ENCODE data around the gene DNAH12. TPM values are rescaled to one million over a fixed set of nuclear protein-coding genes. Genes with fewer than 3 reads are reported as not detected.
A peak's percentile ranks its signal among the peaks of the same experiment; 100 is the strongest.

The DNAH12 gene
- total RNA-seq, 1 experiment from 2014 or later: not detected

- ChIA-PET RAD21 (ENCODE audit: low non-redundant PET in 1 of 2, low total read pairs in 2 of 2, uncharacterized antibody in 2 of 2, unreplicated experiment in 2 of 2) (no interaction called here), CTCF (no interaction called here), POLR2A (no interaction called here)
- no peaks in the 10 kb centered on the region for H3K36me3 ChIP-seq (ENCODE audit: control insufficient read depth in 1 of 2, insufficient read depth in 2 of 2, low read length in 2 of 2)
- H3K4me3 ChIP-seq (replicated peaks in 1 of 2; ENCODE audit: low read depth in 1 of 2, low read length in 2 of 2): no peak overlapping the region
- no peaks in the 10 kb centered on the region for H3K9me2 ChIP-seq (ENCODE audit: insufficient read depth)
- ATAC-seq (peak; percentile 11; the same call in 1 of the 2 replicates), DNase-seq (ENCODE audit: low read depth, low spot score) (peak; percentile 1)
- H3K9me3 ChIP-seq (ENCODE audit: control insufficient read depth in 1 of 2, insufficient read depth in 1 of 2, low read depth in 1 of 2, low read length in 2 of 2): no peaks in the 10 kb centered on the region
- H3K4me2 ChIP-seq (ENCODE audit: low read length): peak overlapping the region; percentile 29
- H3K27me3 ChIP-seq (ENCODE audit: insufficient read depth, low read length): no peaks in the 10 kb centered on the region
- no peak overlapping the region for H3K9ac ChIP-seq (ENCODE audit: low read length)
- H3K27ac ChIP-seq (ENCODE audit: low read depth, low read length): no peak overlapping the region
- intact Hi-C loops (cut with micrococcal nuclease): no loop called here
- H4K20me1 ChIP-seq (ENCODE audit: insufficient read depth): no peaks in the 10 kb centered on the region
- 0 out of 2 replicates have a peak, but pooled peaks have one; percentile 11 for TF ChIP-seq FOSL1 (IDR thresholded peaks at IDR 0.05; ENCODE audit: low read depth)
- no peak for TF ChIP-seq EZH2 (IDR thresholded peaks at IDR 0.05)
- BruUV-seq (replicated peaks): no TSS peak
- H3K79me2 ChIP-seq (ENCODE audit: insufficient read depth, low read length): no peaks in the 10 kb centered on the region
- H3K4me1 ChIP-seq (ENCODE audit: control insufficient read depth in 1 of 2, insufficient read depth in 2 of 2, low read length in 2 of 2): peaks cover 5 to 15% of the 10 kb centered on the region in 2 experiments; a peak in 2 of 4 replicates
- peak overlapping the region; percentile 73 for H2AFZ ChIP-seq (ENCODE audit: low read depth, low read length, poor library complexity, severe bottlenecking)
Observed at GRCh38 chr3:57518276-57518915, 25.7 kb downstream of the DNAH12 start.

GRCh38 chr3:57512166-57512565 is 32.0 kb downstream of the DNAH12 start:
- Histone ChIP-seq H3K9ac (ENCODE audit: low read length) (no peak overlapping the region), H3K27ac (ENCODE audit: low read depth, low read length) (no peak overlapping the region), H3K4me3 (replicated peaks in 1 of 2; ENCODE audit: low read depth in 1 of 2, low read length in 2 of 2) (no peak overlapping the region), H3K27me3 (ENCODE audit: insufficient read depth, low read length) (no peaks in the 10 kb centered on the region), H3K9me3 (ENCODE audit: control insufficient read depth in 1 of 2, insufficient read depth in 1 of 2, low read depth in 1 of 2, low read length in 2 of 2) (no peaks in the 10 kb centered on the region), H4K20me1 (ENCODE audit: insufficient read depth) (no peaks in the 10 kb centered on the region), H2AFZ (ENCODE audit: low read depth, low read length, poor library complexity, severe bottlenecking) (peak overlapping the region; percentile 63), H3K4me1 (ENCODE audit: control insufficient read depth in 1 of 2, insufficient read depth in 2 of 2, low read length in 2 of 2) (no peaks in the 10 kb centered on the region), H3K36me3 (ENCODE audit: control insufficient read depth in 1 of 2, insufficient read depth in 2 of 2, low read length in 2 of 2) (no peaks in the 10 kb centered on the region), H3K79me2 (ENCODE audit: insufficient read depth, low read length) (no peaks in the 10 kb centered on the region), H3K4me2 (ENCODE audit: low read length) (no peak overlapping the region), H3K9me2 (ENCODE audit: insufficient read depth) (no peaks in the 10 kb centered on the region)
- CTCF ChIA-PET: no interaction called here
- RAD21 ChIA-PET (ENCODE audit: low non-redundant PET in 1 of 2, low total read pairs in 2 of 2, uncharacterized antibody in 2 of 2, unreplicated experiment in 2 of 2): no interaction called here
- intact Hi-C loops (cut with micrococcal nuclease): no loop called here
- POLR2A ChIA-PET: no interaction called here
- BruUV-seq (replicated peaks): no TSS peak
- no peak for ATAC-seq
- TF ChIP-seq, protein P1, sequence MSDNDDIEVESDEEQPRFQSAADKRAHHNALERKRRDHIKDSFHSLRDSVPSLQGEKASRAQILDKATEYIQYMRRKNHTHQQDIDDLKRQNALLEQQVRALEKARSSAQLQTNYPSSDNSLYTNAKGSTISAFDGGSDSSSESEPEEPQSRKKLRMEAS (IDR thresholded peaks at IDR 0.05): no peak
- TF ChIP-seq EGR1 (IDR thresholded peaks at IDR 0.05; ENCODE audit: low read depth) (no peak), ZFX (IDR thresholded peaks at IDR 0.05) (no peak), RAD21 (IDR thresholded peaks at IDR 0.05; ENCODE audit: low read depth) (no peak), SIN3A (IDR thresholded peaks at IDR 0.05; ENCODE audit: low read depth) (no peak), FOSL1 (IDR thresholded peaks at IDR 0.05; ENCODE audit: low read depth) (no peak), YY1 (IDR thresholded peaks at IDR 0.05; ENCODE audit: extremely low read depth, insufficient replicate concordance, low read depth, low read length) (no peak), CEBPB (IDR thresholded peaks at IDR 0.05; ENCODE audit: low read depth) (no peak), SRF (IDR thresholded peaks at IDR 0.05; ENCODE audit: low read depth) (no peak), EZH2 (IDR thresholded peaks at IDR 0.05) (no peak), CBX3 (IDR thresholded peaks at IDR 0.05; ENCODE audit: low read depth) (no peak), POLR2AphosphoS5 (IDR thresholded peaks at IDR 0.05; ENCODE audit: low read depth, low read length) (no peak), CTCF (IDR thresholded peaks at IDR 0.05 in 2 of 3, conservative IDR thresholded peaks at IDR 0.05 in 1 of 3; ENCODE audit: borderline replicate concordance in 1 of 3, insufficient read depth in 1 of 3, low read depth in 2 of 3, low read length in 2 of 3) (no peak)
- TF ChIP-seq, protein P2, sequence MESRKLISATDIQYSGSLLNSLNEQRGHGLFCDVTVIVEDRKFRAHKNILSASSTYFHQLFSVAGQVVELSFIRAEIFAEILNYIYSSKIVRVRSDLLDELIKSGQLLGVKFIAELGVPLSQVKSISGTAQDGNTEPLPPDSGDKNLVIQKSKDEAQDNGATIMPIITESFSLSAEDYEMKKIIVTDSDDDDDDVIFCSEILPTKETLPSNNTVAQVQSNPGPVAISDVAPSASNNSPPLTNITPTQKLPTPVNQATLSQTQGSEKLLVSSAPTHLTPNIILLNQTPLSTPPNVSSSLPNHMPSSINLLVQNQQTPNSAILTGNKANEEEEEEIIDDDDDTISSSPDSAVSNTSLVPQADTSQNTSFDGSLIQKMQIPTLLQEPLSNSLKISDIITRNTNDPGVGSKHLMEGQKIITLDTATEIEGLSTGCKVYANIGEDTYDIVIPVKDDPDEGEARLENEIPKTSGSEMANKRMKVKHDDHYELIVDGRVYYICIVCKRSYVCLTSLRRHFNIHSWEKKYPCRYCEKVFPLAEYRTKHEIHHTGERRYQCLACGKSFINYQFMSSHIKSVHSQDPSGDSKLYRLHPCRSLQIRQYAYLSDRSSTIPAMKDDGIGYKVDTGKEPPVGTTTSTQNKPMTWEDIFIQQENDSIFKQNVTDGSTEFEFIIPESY (IDR thresholded peaks at IDR 0.05; ENCODE audit: extremely low read depth, insufficient replicate concordance, low read length): no peak
- no peak for DNase-seq (ENCODE audit: low read depth, low spot score)

All from HCT116 (cell line).